ENCODE measurements around the gene FAM135A. TPM values are rescaled to one million over a fixed set of nuclear protein-coding genes. Genes with fewer than 3 reads are reported as not detected.

The FAM135A gene
- total and polyA plus RNA-seq, 2 donors (not counting 1 experiment from before 2014, with no cell fraction given), result 3.9 to 30.6 TPM

- Mint-ChIP-seq H3K27ac (no peak overlapping the region), H3K4me3 (no peak overlapping the region), H3K27me3 (no peaks in the 10 kb centered on the region), H3K4me1 (no peaks in the 10 kb centered on the region), H3K9me3 (ENCODE audit: insufficient read depth) (no peaks in the 10 kb centered on the region)
- Histone ChIP-seq H4K20me1 (ENCODE audit: control insufficient read depth, insufficient read depth, low read length, poor library complexity, severe bottlenecking) (no peaks in the 10 kb centered on the region), H3K27me3 (replicated peaks in 1 of 4; ENCODE audit: control extremely low read depth in 1 of 4, control insufficient read depth in 3 of 4, insufficient read depth in 4 of 4, low read length in 3 of 4) (no peaks in the 10 kb centered on the region), H3K4me3 (ENCODE audit: control extremely low read depth in 1 of 5, extremely low read depth in 1 of 5, insufficient read depth in 1 of 5, low read depth in 2 of 5, low read length in 4 of 5) (no peak overlapping the region), H3K79me2 (ENCODE audit: control insufficient read depth, insufficient read depth, low read length) (no peaks in the 10 kb centered on the region), H2AFZ (ENCODE audit: insufficient read depth, low read depth, low read length, poor library complexity, severe bottlenecking) (no peak overlapping the region), H3K9ac (ENCODE audit: low read length) (no peak overlapping the region), H3K36me3 (replicated peaks in 1 of 2; ENCODE audit: control extremely low read depth in 1 of 2, control insufficient read depth in 1 of 2, extremely low read depth in 1 of 2, insufficient read depth in 2 of 2, low read length in 1 of 2) (peaks cover under 1 to 4% of the 10 kb centered on the region in 2 experiments), H3K27ac (ENCODE audit: low read length in 2 of 2) (no peak overlapping the region), H3K4me1 (ENCODE audit: control insufficient read depth in 2 of 2, insufficient read depth in 2 of 2, low read length in 2 of 2) (no peaks in the 10 kb centered on the region), H3K4me2 (replicated peaks; ENCODE audit: low read depth, low read length, poor library complexity, severe bottlenecking) (no peak overlapping the region), H3K9me3 (ENCODE audit: control extremely low read depth in 1 of 3, control insufficient read depth in 2 of 3, insufficient read depth in 1 of 3, low read length in 2 of 3) (no peaks in the 10 kb centered on the region)
- WGBS (ENCODE audit: insufficient coverage), result no CpG with 5 or more reads among the region's 2 CpGs
- ChIA-PET POLR2A (no interaction called here), CTCF (no interaction called here)
- no peak for ATAC-seq (ENCODE audit: low read depth)
- DNase-seq, result no peak
- TF ChIP-seq EZH2 (IDR thresholded peaks at IDR 0.05; ENCODE audit: borderline replicate concordance, insufficient read depth, low read depth, low read length, poor library complexity, severe bottlenecking), result no peak
- TF ChIP-seq CTCF (IDR thresholded peaks at IDR 0.05), result no peak
- intact Hi-C loops (cut with micrococcal nuclease), result no loop called here
Measured at GRCh38 chr6:70530023-70530422, 116.7 kb downstream of the FAM135A start.

GRCh38 chr6:70531133-70531532 lies 117.8 kb downstream of the FAM135A start:
- CTCF ChIA-PET, result interaction anchor here (1.0 kb wide), 1 partner anchor 155 kb away, joined by 3 read pairs; no protein-coding TSS in a partner anchor
- H3K9me3 Mint-ChIP-seq (ENCODE audit: insufficient read depth), result no peaks in the 10 kb centered on the region
- H3K4me1 ChIP-seq (ENCODE audit: control insufficient read depth in 2 of 2, insufficient read depth in 2 of 2, low read length in 2 of 2), result no peaks in the 10 kb centered on the region
- no CpG with 5 or more reads among the region's 1 CpG for WGBS (ENCODE audit: insufficient coverage)
- POLR2A ChIA-PET, result no interaction called here
- intact Hi-C loops (cut with micrococcal nuclease), result no loop called here
- no peak overlapping the region for H3K4me3 ChIP-seq (ENCODE audit: control extremely low read depth in 1 of 5, extremely low read depth in 1 of 5, insufficient read depth in 1 of 5, low read depth in 2 of 5, low read length in 4 of 5)
- peaks cover 4 to 7% of the 10 kb centered on the region in 2 experiments for H3K36me3 ChIP-seq (replicated peaks in 1 of 2; ENCODE audit: control extremely low read depth in 1 of 2, control insufficient read depth in 1 of 2, extremely low read depth in 1 of 2, insufficient read depth in 2 of 2, low read length in 1 of 2)
- H3K27ac Mint-ChIP-seq, result no peak overlapping the region
- no peak for DNase-seq
- ATAC-seq (ENCODE audit: low read depth), result no peak
- no peak overlapping the region for H3K27ac ChIP-seq (ENCODE audit: low read length in 2 of 2)
- no peak overlapping the region for H2AFZ ChIP-seq (ENCODE audit: insufficient read depth, low read depth, low read length, poor library complexity, severe bottlenecking)
- no peaks in the 10 kb centered on the region for H3K9me3 ChIP-seq (ENCODE audit: control extremely low read depth in 1 of 3, control insufficient read depth in 2 of 3, insufficient read depth in 1 of 3, low read length in 2 of 3)
- no peaks in the 10 kb centered on the region for H3K27me3 Mint-ChIP-seq
- TF ChIP-seq CTCF (IDR thresholded peaks at IDR 0.05), result no peak
- no peak for TF ChIP-seq EZH2 (IDR thresholded peaks at IDR 0.05; ENCODE audit: borderline replicate concordance, insufficient read depth, low read depth, low read length, poor library complexity, severe bottlenecking)
- no peaks in the 10 kb centered on the region for H4K20me1 ChIP-seq (ENCODE audit: control insufficient read depth, insufficient read depth, low read length, poor library complexity, severe bottlenecking)
- H3K27me3 ChIP-seq (replicated peaks in 1 of 4; ENCODE audit: control extremely low read depth in 1 of 4, control insufficient read depth in 3 of 4, insufficient read depth in 4 of 4, low read length in 3 of 4), result no peaks in the 10 kb centered on the region
- H3K4me3 Mint-ChIP-seq, result no peak overlapping the region
- H3K9ac ChIP-seq (ENCODE audit: low read length), result no peak overlapping the region
- no peak overlapping the region for H3K4me2 ChIP-seq (replicated peaks; ENCODE audit: low read depth, low read length, poor library complexity, severe bottlenecking)
- no peaks in the 10 kb centered on the region for H3K4me1 Mint-ChIP-seq
- no peaks in the 10 kb centered on the region for H3K79me2 ChIP-seq (ENCODE audit: control insufficient read depth, insufficient read depth, low read length)

All from B cell (primary cell).